A549 (cell line): ENCODE results near the gene ATN1. TPM values are rescaled to one million over a fixed set of nuclear protein-coding genes. Genes with fewer than 3 reads are reported as not detected.
A peak's percentile ranks its signal among the peaks of the same experiment; 100 is the strongest.

Experiments
- ATAC-seq, 2 experiments: fragments of 200-7000 bp in 1 of 2; fragments of >200 bp in 1 of 2; cut with Nextera tagmentation in 1 of 2; cut with Tn5 transposase in 1 of 2; 3 replicates each; pipeline versions ENCODE4 v1.8.0 to v1.9.1; 2018 to 2020; ENCODE audit warnings: mild to moderate bottlenecking in 1 of 2, moderate library complexity in 1 of 2
- CTCF ChIA-PET: fragments of 300-600 bp; sonication (Branson Sonifier 250); formaldehyde crosslinking; extraction: SDS; loops from one replicate; lab custom pipeline; 2021; ENCODE audit warnings: antibody characterized with exemption, inconsistent platforms; lab: Yijun Ruan, JAX
- POLR2A ChIA-PET: fragments of 350-600 bp; formaldehyde crosslinking; extraction: SDS; loops from one replicate; lab custom pipeline; 2021; ENCODE audit warnings: antibody characterized with exemption, inconsistent platforms; lab: Yijun Ruan, JAX
- DNase-seq, 2 experiments: peaks; one replicate each; pipeline versions ENCODE4 v3.0.0 to v3.0.0-alpha.2; 2011 to 2016; ENCODE audit warnings: low read depth in 1 of 2, low spot score in 1 of 2
- FAIRE-seq: peaks from 2 replicates; lab custom pipeline; 2011; peaks lifted over from hg19 to GRCh38; lab: Jason Lieb, UNC
- H3K27ac ChIP-seq, 2 experiments: fragments of >200 bp; sonication (Bioruptor Twin); formaldehyde crosslinking; 3 replicates each; pipeline ENCODE4 v1.5.1; 2016 to 2017
- H3K4me1 ChIP-seq: fragments of >200 bp; sonication (Bioruptor Twin); formaldehyde crosslinking; 3 replicates; pipeline ENCODE4 v1.6.1; 2016
- H3K4me2 ChIP-seq: fragments of >200 bp; sonication (Bioruptor Twin); formaldehyde crosslinking; 3 replicates; pipeline ENCODE4 v1.6.1; 2016
- H3K4me3 ChIP-seq: fragments of >200 bp; sonication (Bioruptor Twin); formaldehyde crosslinking; 3 replicates; pipeline ENCODE4 v1.5.1; 2016
- H3K9me3 ChIP-seq: fragments of >200 bp; sonication (Bioruptor Twin); formaldehyde crosslinking; 3 replicates; pipeline ENCODE4 v1.6.1; 2016
- CHD2 ChIP-seq: fragments of 150-350 bp; IDR thresholded peaks from 2 replicates; pipeline ENCODE4 v1.6.1; 2014; ENCODE audit warnings: low read length; ENCODE audit not compliant: partially characterized antibody
- CHD4 ChIP-seq: fragments of 200-600 bp; sonication (generic); IDR thresholded peaks from 2 replicates; pipeline ENCODE4 v1.6.1; 2016; ENCODE audit warnings: antibody characterized with exemption, mild to moderate bottlenecking, borderline replicate concordance
- CTCF ChIP-seq: fragments of >200 bp; sonication (Bioruptor Twin); formaldehyde crosslinking; IDR thresholded peaks from 3 replicates; pipeline ENCODE4 v1.5.1; 2016
- EHF ChIP-seq: fragments of 250-450 bp; sonication (Bioruptor Pico); IDR thresholded peaks from 2 replicates; pipeline ENCODE4 v1.5.0; 2020; ENCODE audit warnings: mild to moderate bottlenecking
- FOSB ChIP-seq: fragments of 250-450 bp; sonication (Bioruptor Pico); IDR thresholded peaks from 2 replicates; pipeline ENCODE4 v1.5.0; 2020; ENCODE audit warnings: mild to moderate bottlenecking, moderate library complexity
- HDAC2 ChIP-seq: fragments of 200-600 bp; sonication (generic); IDR thresholded peaks from 2 replicates; pipeline ENCODE4 v1.6.1; 2016
- HEYL ChIP-seq: fragments of 250-450 bp; sonication (Bioruptor Pico); IDR thresholded peaks from 2 replicates; pipeline ENCODE4 v1.8.0; 2021; ENCODE audit warnings: mild to moderate bottlenecking, moderate library complexity
- HMGXB4 ChIP-seq: fragments of 250-450 bp; sonication (Bioruptor Pico); IDR thresholded peaks from 2 replicates; pipeline ENCODE4 v1.5.0; 2021; ENCODE audit warnings: mild to moderate bottlenecking, moderate library complexity, borderline replicate concordance
- HOXA7 ChIP-seq: fragments of 250-450 bp; sonication (Bioruptor Pico); IDR thresholded peaks from 2 replicates; pipeline ENCODE4 v1.5.0; 2020; ENCODE audit warnings: mild to moderate bottlenecking, moderate library complexity
- HOXB13 ChIP-seq: fragments of 250-450 bp; sonication (Bioruptor Pico); IDR thresholded peaks from 2 replicates; pipeline ENCODE4 v1.5.0; 2020; ENCODE audit warnings: low read depth, mild to moderate bottlenecking, moderate library complexity
- HOXB5 ChIP-seq: fragments of 250-450 bp; sonication (Bioruptor Pico); IDR thresholded peaks from 2 replicates; pipeline ENCODE4 v1.5.0; 2020; ENCODE audit warnings: mild to moderate bottlenecking, moderate library complexity
- KDM5A ChIP-seq: fragments of 200-600 bp; sonication (generic); IDR thresholded peaks from 2 replicates; pipeline ENCODE4 v1.6.1; 2016; ENCODE audit warnings: antibody characterized with exemption, mild to moderate bottlenecking
- MAFK ChIP-seq: fragments of 450-650 bp; IDR thresholded peaks from 2 replicates; pipeline ENCODE4 v1.6.1; 2014; ENCODE audit not compliant: partially characterized antibody
- MAZ ChIP-seq: fragments of 150-350 bp; IDR thresholded peaks from 2 replicates; pipeline ENCODE4 v1.6.1; 2014; ENCODE audit warnings: antibody characterized with exemption, low read depth, low read length, borderline replicate concordance
- MYC ChIP-seq: IDR thresholded peaks from 2 replicates; pipeline ENCODE4 v1.6.1; 2012; ENCODE audit warnings: mild to moderate bottlenecking, inconsistent platforms, low read length, improper control_type of control experiment, borderline replicate concordance
- NFE2L2 ChIP-seq: fragments of 150-350 bp; conservative IDR thresholded peaks from 2 replicates; pipeline ENCODE4 v1.6.1; 2014; ENCODE audit warnings: low read length
- NR3C1 ChIP-seq: fragments of >200 bp; sonication (Bioruptor Twin); formaldehyde crosslinking; IDR thresholded peaks from 3 replicates; pipeline ENCODE4 v1.6.1; 2017
- PBX3 ChIP-seq: IDR thresholded peaks from 2 replicates; pipeline ENCODE4 v1.6.1; 2012
- POLR2A ChIP-seq: IDR thresholded peaks from 2 replicates; pipeline ENCODE4 v1.6.1; 2012; ENCODE audit warnings: mild to moderate bottlenecking, low read length
- POLR2AphosphoS2 ChIP-seq: conservative IDR thresholded peaks from 2 replicates; pipeline ENCODE4 v1.6.1; 2012; ENCODE audit warnings: low read length, improper control_type of control experiment, inconsistent platforms
- RAD21 ChIP-seq, 2 experiments: fragments of >200 bp in 1 of 2; sonication (Bioruptor Twin) in 1 of 2; formaldehyde crosslinking in 1 of 2; IDR thresholded peaks in 1 of 2; conservative IDR thresholded peaks in 1 of 2; 2 replicates in 1 of 2; 3 replicates in 1 of 2; pipeline ENCODE4 v1.6.1; 2012 to 2018; ENCODE audit warnings: inconsistent platforms in 1 of 2
- RARB ChIP-seq: fragments of 250-450 bp; sonication (Bioruptor Pico); IDR thresholded peaks from 2 replicates; pipeline ENCODE4 v1.8.0; 2021; ENCODE audit warnings: mild to moderate bottlenecking, moderate library complexity
- RCOR1 ChIP-seq: fragments of 150-350 bp; IDR thresholded peaks from 2 replicates; pipeline ENCODE4 v1.6.1; 2014; ENCODE audit warnings: antibody characterized with exemption, low read length, low read depth
- REST ChIP-seq: fragments of 200-600 bp; sonication (generic); IDR thresholded peaks from 2 replicates; pipeline ENCODE4 v1.6.1; 2016; ENCODE audit warnings: antibody characterized with exemption, mild to moderate bottlenecking, moderate library complexity
- RNF2 ChIP-seq: fragments of 200-600 bp; sonication (generic); IDR thresholded peaks from 2 replicates; pipeline ENCODE4 v1.6.1; 2016; ENCODE audit warnings: low read depth, mild to moderate bottlenecking, antibody characterized with exemption, moderate library complexity, borderline replicate concordance
- SMC3 ChIP-seq: fragments of >200 bp; sonication (Bioruptor Twin); formaldehyde crosslinking; IDR thresholded peaks from 3 replicates; pipeline ENCODE4 v1.6.1; 2018; ENCODE audit warnings: inconsistent platforms
- ZC3H11A ChIP-seq: fragments of 450-650 bp; IDR thresholded peaks from 2 replicates; pipeline ENCODE4 v1.6.1; 2014; ENCODE audit warnings: antibody characterized with exemption, mild to moderate bottlenecking
- WGBS: methylation state at CpG from one replicate; pipeline ENCODE4 v1.1.6; 2017; ENCODE audit errors: missing lambda C conversion rate; 5-methylcytosine and 5-hydroxymethylcytosine counted together
- polyA plus RNA-seq, 4 experiments: library from polyadenylated mRNA; depleted of rRNA in 3 of 4; stranded (reverse); fragments of >200 nt; fragmentation: RNase III in 1 of 4; extraction: RNeasy Plus Mini Kit Qiagen cat#74134 plus additional on column Dnase treatment in 1 of 4; gene quantifications; 2 replicates in 3 of 4; 3 replicates in 1 of 4; pipeline ENCODE4 v1.2.3, GENCODE V29; 2011 to 2017
- TF ChIP-seq, protein P1 (sequence below): fragments of >200 bp; sonication (Bioruptor Twin); formaldehyde crosslinking; IDR thresholded peaks from 2 replicates; pipeline ENCODE4 v1.6.1; 2016
- TF ChIP-seq, protein P2 (sequence below): fragments of >200 bp; sonication (Bioruptor Twin); formaldehyde crosslinking; IDR thresholded peaks from 3 replicates; pipeline ENCODE4 v1.6.1; 2016
- TF ChIP-seq, protein P3 (sequence below): IDR thresholded peaks from 2 replicates; pipeline ENCODE4 v1.6.1; 2012

Gene ATN1
- polyA plus RNA-seq, 2 of the 4 experiments (the other 2 are of a cell fraction) = 11.3 to 51.6 TPM

GRCh38 chr12:6961695-6962284, 34.0 kb downstream of the ATN1 start:
- peak; percentile 85 to 89 for DNase-seq
- WGBS = 21% methylated on average over 16 of the region's 16 CpGs
- Histone ChIP-seq H3K4me1 (peaks cover 37% of the 10 kb centered on the region), H3K4me2 (peak overlapping the region; percentile 59), H3K4me3 (peak overlapping the region; percentile 15; the same call in 1 of the 3 replicates), H3K27ac (peak overlapping the region; percentile 89 to 99), H3K9me3 (no peaks in the 10 kb centered on the region)
- ChIA-PET POLR2A (interaction anchor here (1.0 to 9.0 kb wide), 10 partner anchors 8 to 238 kb away, joined by 3 to 174 read pairs (median 4); partner anchors contain the start of genes C12orf57, C1S, COPS7A and EMG1), CTCF (interaction anchor here (0.6 to 11.2 kb wide), 21 partner anchors 9 to 208 kb away, joined by 3 to 354 read pairs (median 4); partner anchors contain the start of genes C12orf57, PTPN6, RNU7-1 and SPSB2)
- FAIRE-seq = no peak
- peak; percentile 65 to 82 for ATAC-seq
- peak; percentile 79 for TF ChIP-seq NFE2L2
- TF ChIP-seq, protein P1, sequence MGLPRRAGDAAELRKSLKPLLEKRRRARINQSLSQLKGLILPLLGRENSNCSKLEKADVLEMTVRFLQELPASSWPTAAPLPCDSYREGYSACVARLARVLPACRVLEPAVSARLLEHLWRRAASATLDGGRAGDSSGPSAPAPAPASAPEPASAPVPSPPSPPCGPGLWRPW = no peak
- TF ChIP-seq CHD4 = no peak
- no peak for TF ChIP-seq HDAC2
- TF ChIP-seq FOSB = no peak
- no peak for TF ChIP-seq MAZ
- TF ChIP-seq, protein P2, sequence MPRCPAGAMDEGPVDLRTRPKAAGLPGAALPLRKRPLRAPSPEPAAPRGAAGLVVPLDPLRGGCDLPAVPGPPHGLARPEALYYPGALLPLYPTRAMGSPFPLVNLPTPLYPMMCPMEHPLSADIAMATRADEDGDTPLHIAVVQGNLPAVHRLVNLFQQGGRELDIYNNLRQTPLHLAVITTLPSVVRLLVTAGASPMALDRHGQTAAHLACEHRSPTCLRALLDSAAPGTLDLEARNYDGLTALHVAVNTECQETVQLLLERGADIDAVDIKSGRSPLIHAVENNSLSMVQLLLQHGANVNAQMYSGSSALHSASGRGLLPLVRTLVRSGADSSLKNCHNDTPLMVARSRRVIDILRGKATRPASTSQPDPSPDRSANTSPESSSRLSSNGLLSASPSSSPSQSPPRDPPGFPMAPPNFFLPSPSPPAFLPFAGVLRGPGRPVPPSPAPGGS = no peak
- no peak for TF ChIP-seq ZC3H11A
- TF ChIP-seq, protein P3, sequence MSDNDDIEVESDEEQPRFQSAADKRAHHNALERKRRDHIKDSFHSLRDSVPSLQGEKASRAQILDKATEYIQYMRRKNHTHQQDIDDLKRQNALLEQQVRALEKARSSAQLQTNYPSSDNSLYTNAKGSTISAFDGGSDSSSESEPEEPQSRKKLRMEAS = peak; percentile 9; the same call in 1 of the 2 replicates
- TF ChIP-seq POLR2A = peak; percentile 28
- TF ChIP-seq REST = no peak
- TF ChIP-seq HOXB13 = no peak
- TF ChIP-seq KDM5A = no peak
- TF ChIP-seq MYC = peak; percentile 55; the same call in 1 of the 2 replicates
- TF ChIP-seq CTCF = peak; percentile 61
- TF ChIP-seq PBX3 = no peak; the same call in 1 of the 2 replicates
- no peak for TF ChIP-seq POLR2AphosphoS2
- TF ChIP-seq HEYL (CRISPR knock-in tag) = no peak
- no peak for TF ChIP-seq HOXA7
- TF ChIP-seq EHF (CRISPR knock-in tag) = no peak
- peak; percentile 40; the same call in 1 of the 3 replicates for TF ChIP-seq SMC3
- no peak for TF ChIP-seq RARB (CRISPR knock-in tag)
- peak; percentile 98 for TF ChIP-seq MAFK
- no peak for TF ChIP-seq HOXB5 (CRISPR knock-in tag)
- peak in 1 of 2 experiments; percentile 41; a peak in 2 of 5 replicates for TF ChIP-seq RAD21 (conservative IDR thresholded peaks at IDR 0.05 in 1 of 2, IDR thresholded peaks at IDR 0.05 in 1 of 2)
- no peak for TF ChIP-seq RNF2
- no peak for TF ChIP-seq HMGXB4 (CRISPR knock-in tag)
- TF ChIP-seq CHD2 = no peak
- no peak for TF ChIP-seq NR3C1
- TF ChIP-seq RCOR1 = no peak
